Progenitor cell of endocrine pancreas (in vitro differentiated cells): ENCODE measurements around the gene ADGRG3. TPM values are rescaled to one million over a fixed set of nuclear protein-coding genes. Genes with fewer than 3 reads are reported as not detected.

Experiments used
- DNase-seq: peaks from one replicate; pipeline ENCODE4 v3.0.0; 2021; ENCODE audit warnings: low spot score; ENCODE audit not compliant: unreplicated experiment
- H3K27ac Mint-ChIP-seq: 2 replicates; pipeline ENCODE4 v1.8.0; 2021; ENCODE audit warnings: mild to moderate bottlenecking, moderate library complexity, mixed read lengths
- H3K27me3 Mint-ChIP-seq: 2 replicates; pipeline ENCODE4 v1.8.0; 2021; ENCODE audit warnings: mixed read lengths
- H3K36me3 Mint-ChIP-seq: 2 replicates; pipeline ENCODE4 v1.8.0; 2022; ENCODE audit warnings: mixed read lengths; ENCODE audit not compliant: insufficient read depth
- H3K4me1 Mint-ChIP-seq: 2 replicates; pipeline ENCODE4 v1.8.0; 2021; ENCODE audit warnings: low read depth, mixed read lengths
- H3K4me3 Mint-ChIP-seq: 2 replicates; pipeline ENCODE4 v1.8.0; 2021; ENCODE audit warnings: low read depth, mild to moderate bottlenecking, moderate library complexity, mixed read lengths
- H3K9me3 Mint-ChIP-seq: 2 replicates; pipeline ENCODE4 v1.8.0; 2021; ENCODE audit warnings: low read depth, mixed read lengths
- total RNA-seq: library from RNA; stranded (reverse); gene quantifications from 2 replicates; pipeline ENCODE4 v1.2.1, GENCODE V29; 2021
- TF ChIP-seq, protein P1 (sequence below): fragments of 200-600 bp; sonication (generic); IDR thresholded peaks from one replicate; pipeline ENCODE4 v1.5.0; 2021; ENCODE audit warnings: antibody characterized with exemption, mild to moderate bottlenecking; ENCODE audit not compliant: unreplicated experiment

Gene ADGRG3
- total RNA-seq, 1 donor from 2014 or later = not detected

DNA sequence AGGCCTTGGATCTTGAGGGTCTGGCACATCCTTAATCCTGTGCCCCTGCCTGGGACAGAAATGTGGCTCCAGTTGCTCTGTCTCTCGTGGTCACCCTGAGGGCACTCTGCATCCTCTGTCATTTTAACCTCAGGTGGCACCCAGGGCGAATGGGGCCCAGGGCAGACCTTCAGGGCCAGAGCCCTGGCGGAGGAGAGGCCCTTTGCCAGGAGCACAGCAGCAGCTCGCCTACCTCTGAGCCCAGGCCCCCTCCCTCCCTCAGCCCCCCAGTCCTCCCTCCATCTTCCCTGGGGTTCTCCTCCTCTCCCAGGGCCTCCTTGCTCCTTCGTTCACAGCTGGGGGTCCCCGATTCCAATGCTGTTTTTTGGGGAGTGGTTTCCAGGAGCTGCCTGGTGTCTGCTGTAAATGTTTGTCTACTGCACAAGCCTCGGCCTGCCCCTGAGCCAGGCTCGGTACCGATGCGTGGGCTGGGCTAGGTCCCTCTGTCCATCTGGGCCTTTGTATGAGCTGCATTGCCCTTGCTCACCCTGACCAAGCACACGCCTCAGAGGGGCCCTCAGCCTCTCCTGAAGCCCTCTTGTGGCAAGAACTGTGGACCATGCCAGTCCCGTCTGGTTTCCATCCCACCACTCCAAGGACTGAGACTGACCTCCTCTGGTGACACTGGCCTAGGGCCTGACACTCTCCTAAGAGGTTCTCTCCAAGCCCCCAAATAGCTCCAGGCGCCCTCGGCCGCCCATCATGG lies 4.0 kb upstream of the ADGRG3 start:
- Mint-ChIP-seq H3K4me1 (no peaks in the 10 kb centered on the region), H3K27me3 (no peaks in the 10 kb centered on the region), H3K27ac (no peak overlapping the region), H3K9me3 (no peaks in the 10 kb centered on the region), H3K36me3 (peaks cover 1% of the 10 kb centered on the region), H3K4me3 (no peak overlapping the region)
- no peak for DNase-seq
- TF ChIP-seq, protein P1, sequence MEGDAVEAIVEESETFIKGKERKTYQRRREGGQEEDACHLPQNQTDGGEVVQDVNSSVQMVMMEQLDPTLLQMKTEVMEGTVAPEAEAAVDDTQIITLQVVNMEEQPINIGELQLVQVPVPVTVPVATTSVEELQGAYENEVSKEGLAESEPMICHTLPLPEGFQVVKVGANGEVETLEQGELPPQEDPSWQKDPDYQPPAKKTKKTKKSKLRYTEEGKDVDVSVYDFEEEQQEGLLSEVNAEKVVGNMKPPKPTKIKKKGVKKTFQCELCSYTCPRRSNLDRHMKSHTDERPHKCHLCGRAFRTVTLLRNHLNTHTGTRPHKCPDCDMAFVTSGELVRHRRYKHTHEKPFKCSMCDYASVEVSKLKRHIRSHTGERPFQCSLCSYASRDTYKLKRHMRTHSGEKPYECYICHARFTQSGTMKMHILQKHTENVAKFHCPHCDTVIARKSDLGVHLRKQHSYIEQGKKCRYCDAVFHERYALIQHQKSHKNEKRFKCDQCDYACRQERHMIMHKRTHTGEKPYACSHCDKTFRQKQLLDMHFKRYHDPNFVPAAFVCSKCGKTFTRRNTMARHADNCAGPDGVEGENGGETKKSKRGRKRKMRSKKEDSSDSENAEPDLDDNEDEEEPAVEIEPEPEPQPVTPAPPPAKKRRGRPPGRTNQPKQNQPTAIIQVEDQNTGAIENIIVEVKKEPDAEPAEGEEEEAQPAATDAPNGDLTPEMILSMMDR = peak; percentile 21

DNA sequence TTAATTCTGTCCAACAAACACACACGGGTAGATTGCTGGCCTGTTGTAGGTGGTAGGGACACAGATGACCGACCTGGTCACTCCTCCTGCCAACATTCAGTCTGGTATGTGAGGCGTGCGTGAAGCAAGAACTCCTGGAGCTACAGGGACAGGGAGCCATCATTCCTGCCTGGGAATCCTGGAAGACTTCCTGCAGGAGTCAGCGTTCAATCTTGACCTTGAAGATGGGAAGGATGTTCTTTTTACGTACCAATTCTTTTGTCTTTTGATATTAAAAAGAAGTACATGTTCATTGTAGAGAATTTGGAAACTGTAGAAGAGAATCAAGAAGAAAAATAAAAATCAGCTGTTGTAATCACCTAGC lies 3.5 kb upstream of the ADGRG3 start:
- H3K4me3 Mint-ChIP-seq = no peak overlapping the region
- DNase-seq = no peak
- peaks cover 1% of the 10 kb centered on the region for H3K36me3 Mint-ChIP-seq
- no peaks in the 10 kb centered on the region for H3K9me3 Mint-ChIP-seq
- no peaks in the 10 kb centered on the region for H3K27me3 Mint-ChIP-seq
- TF ChIP-seq, protein P1 = no peak
- no peaks in the 10 kb centered on the region for H3K4me1 Mint-ChIP-seq
- no peak overlapping the region for H3K27ac Mint-ChIP-seq

DNA sequence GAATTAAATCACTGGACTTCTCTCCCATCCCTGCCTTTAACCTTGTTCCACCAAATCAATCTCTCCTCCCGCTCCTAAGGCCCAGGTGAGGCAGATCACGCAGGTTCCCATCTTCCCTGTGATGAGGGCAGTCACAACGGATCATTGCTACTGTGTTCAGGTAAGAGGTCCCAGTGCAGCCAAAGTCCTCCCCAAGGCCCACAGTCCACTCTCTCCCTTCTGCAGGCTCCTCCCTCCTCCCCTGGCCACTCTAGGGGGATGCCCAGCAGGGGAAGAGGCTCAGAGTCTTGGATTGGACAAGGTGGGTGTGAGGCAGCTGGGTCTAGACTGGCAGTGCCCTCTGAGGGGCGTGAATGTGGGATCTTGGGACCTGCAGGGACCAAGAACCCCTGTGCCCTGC lies 2.6 kb upstream of the ADGRG3 start:
- no peak overlapping the region for H3K4me3 Mint-ChIP-seq
- no peaks in the 10 kb centered on the region for H3K36me3 Mint-ChIP-seq
- DNase-seq = no peak
- peaks cover 3% of the 10 kb centered on the region for H3K4me1 Mint-ChIP-seq
- TF ChIP-seq, protein P1 = no peak
- H3K27ac Mint-ChIP-seq = no peak overlapping the region
- H3K9me3 Mint-ChIP-seq = no peaks in the 10 kb centered on the region
- H3K27me3 Mint-ChIP-seq = no peaks in the 10 kb centered on the region

DNA sequence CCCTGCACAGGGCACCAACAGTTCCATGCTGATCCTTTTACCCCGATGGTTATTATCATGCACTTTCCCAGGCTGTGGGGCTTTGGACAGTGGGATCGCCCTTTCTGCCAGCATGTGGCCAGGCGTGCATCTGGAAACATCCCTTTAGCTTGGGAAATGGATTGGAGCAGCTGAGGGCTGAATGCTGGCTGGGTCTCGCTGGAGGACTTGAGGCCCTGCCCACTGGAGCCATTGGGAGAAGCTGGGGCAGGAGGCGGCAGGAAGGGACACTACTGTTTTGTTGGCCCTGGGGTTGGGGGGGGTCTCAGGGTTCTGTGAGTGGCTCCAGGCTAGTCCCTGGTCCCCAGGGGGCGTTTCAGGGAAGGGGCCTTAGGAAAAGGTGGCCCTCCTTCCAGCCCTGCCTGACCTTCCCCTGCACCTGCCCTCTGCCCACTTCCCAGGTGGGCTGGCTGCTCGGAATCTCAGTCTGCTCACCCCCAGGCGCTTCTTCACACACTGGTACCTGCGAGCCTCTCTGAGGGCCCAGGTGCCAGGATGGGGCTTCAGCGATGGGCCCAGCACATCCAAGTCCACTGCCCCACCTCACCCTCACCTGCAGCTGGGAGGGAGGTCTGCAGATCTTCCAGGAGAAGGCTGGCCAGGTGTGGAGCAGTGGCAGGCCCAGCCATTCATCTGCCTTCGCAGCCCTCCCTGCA lies 1.6 kb upstream of the ADGRG3 start:
- Mint-ChIP-seq H3K27me3 (no peaks in the 10 kb centered on the region), H3K27ac (no peak overlapping the region), H3K4me1 (peaks cover 3% of the 10 kb centered on the region), H3K9me3 (no peaks in the 10 kb centered on the region), H3K36me3 (no peaks in the 10 kb centered on the region), H3K4me3 (no peak overlapping the region)
- TF ChIP-seq, protein P1 = no peak
- no peak for DNase-seq

DNA sequence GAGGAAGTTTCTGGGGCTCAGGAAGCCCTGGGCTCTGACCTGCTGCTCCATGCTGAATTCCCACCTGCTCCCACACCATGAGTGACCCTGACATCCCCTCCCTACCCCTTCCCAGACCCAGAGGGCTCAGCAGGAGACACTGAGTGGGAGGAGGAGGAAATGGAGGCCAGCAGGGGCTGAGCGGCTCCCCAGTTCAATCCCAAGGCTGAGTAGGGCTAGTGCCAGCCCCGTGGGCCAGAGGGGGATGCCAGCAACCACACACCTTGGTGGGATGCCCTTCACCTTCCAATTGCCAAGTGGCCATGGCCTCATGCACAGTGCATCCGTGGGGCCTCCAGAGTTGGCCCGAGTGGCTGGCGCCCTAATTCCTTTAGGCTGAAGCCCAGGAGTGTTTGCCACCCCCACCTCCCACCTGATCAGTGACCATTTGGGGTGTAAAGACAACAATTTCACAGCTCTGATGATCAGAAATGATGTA lies 1.0 kb upstream of the ADGRG3 start:
- H3K4me1 Mint-ChIP-seq = peaks cover 3% of the 10 kb centered on the region
- no peak for DNase-seq
- H3K4me3 Mint-ChIP-seq = no peak overlapping the region
- TF ChIP-seq, protein P1 = no peak
- no peaks in the 10 kb centered on the region for H3K9me3 Mint-ChIP-seq
- H3K36me3 Mint-ChIP-seq = no peaks in the 10 kb centered on the region
- H3K27me3 Mint-ChIP-seq = no peaks in the 10 kb centered on the region
- H3K27ac Mint-ChIP-seq = no peak overlapping the region
